GM12873 (cell line): ENCODE measurements around the gene VWCE.
A peak's percentile ranks its signal among the peaks of the same experiment; 100 is the strongest.

ENCODE experiments used
- CTCF ChIP-seq: IDR thresholded peaks from 2 replicates; pipeline ENCODE4 v1.5.1; 2012; ENCODE audit warnings: low read depth, mild to moderate bottlenecking, moderate library complexity, low read length, control low read depth; ENCODE audit not compliant: insufficient read depth; ENCODE audit errors: missing control alignments

VWCE gene

DNA sequence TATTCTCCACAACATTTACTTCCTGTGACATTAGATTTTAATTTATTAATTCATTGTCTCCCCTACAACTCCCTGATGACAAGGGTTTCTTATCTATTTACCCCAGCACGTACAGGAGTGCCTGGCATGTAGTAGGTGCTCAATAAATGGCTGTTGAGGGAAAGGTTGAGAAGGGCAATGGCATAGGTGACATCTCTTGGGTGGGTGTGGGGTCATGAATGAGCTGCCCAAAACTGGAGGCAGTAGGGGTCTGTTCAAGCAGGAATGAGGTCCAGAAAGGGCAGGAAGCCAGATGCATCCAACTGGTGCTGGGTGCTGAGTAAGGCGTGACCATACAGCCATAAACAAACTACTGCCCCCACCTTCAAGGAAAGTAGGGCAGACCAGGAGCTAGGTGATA is 2.8 kb downstream of the VWCE start:
- no peak for TF ChIP-seq CTCF

- TF ChIP-seq CTCF, result peak; percentile 45
These were observed 4.0 kb downstream of the VWCE start for GRCh38 chr11:61290905-61291690.

DNA sequence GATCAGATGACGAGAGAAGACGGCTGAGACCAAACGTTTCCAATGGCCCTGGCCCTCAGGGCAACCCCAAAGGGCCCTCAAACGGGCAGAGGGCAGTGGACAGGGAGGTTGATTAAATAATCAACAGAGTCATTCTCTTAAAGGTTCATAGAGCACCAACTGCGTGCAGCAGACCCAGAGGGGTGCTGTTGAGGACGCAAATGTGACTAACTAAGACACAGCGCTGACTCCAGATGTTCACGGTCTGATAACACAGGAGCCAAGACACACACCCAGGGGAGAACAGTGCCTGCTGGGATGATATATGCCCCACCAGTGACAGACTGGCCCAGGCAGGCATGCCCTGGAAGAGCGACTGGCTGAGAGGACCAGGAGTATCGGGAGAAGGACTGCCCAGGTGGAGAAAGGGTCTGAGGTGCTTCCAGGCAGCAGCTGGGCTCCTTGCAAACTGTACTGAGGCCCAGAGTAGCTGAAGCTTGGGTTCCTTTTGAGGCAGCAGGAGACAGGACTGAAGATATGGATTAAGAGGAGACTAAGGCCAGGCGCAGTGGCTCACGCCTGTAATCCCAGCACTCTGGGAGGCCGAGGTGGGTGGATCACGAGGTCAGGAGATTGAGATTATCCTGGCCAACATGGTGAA is 7.7 kb downstream of the VWCE start:
- TF ChIP-seq CTCF, result no peak

DNA sequence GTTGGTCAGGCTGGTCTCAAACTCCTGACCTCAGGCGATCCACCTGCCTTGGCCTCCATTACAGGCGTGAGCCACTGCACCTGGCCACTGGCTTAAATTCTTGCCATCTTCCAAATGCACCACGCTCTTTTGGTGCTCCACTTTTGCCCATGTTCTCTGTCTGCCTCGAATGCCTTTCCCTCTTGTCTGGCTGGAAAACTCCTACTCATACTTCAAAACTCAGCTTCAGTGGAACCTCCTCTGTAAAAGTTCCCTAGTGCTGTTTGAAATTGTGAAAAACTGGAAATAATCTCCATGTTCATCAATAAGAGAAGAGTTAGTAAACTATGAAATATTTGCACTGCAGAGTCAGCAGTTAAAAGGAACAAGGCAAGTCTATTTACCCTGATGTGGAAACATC is 11.5 kb downstream of the VWCE start:
- no peak for TF ChIP-seq CTCF

- TF ChIP-seq CTCF, result no peak
These were observed 13.4 kb downstream of the VWCE start for GRCh38 chr11:61281581-61282250.

DNA sequence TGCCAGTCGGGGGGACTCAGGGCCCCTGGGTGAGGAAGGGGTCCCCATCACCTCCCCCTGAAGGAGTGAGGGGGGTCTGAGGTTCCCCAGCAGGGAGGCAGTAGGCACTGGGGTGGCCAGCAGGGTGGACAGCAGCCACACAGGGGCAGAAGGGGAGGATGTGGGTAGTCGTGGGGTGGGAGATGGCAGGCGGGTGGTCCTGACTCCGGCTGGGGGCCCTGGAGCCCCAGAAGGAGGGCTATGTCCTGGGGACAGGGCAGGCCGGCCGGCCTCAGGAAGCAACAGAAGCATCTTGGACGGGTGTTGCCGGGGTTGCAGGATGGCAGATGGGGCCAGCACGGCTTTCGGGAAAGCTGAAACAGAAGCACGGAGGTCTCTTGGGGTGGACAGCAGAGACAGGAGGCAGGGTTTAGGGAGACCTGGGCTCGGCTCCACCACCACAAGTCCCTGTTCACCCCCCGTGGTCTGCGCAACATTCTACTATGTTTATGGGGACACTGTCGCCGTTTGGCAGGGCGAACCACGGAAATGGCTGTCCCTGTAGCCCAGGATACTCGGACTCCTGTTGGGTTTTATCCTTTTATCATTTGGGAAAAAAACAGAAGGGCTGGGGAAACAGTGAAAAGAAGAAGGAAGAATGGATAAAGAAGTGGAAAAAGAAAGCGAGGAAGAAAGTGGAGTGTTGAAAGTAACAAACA is 14.1 kb downstream of the VWCE start:
- TF ChIP-seq CTCF, result no peak
